Stimulated activated CD8-positive, alpha-beta memory T cell treated with anti-CD3 and anti-CD28 coated beads, Interleukin-7, amount 100 ng/mL, for 1 hour (primary cell): Measurements from ENCODE around the gene DSG4.

ENCODE experiments used
- DNase-seq, 2 donors: peaks; one replicate each; pipeline ENCODE4 v3.0.0-alpha.2; 2020; ENCODE audit warnings: low read depth in 2 of 2

DSG4 gene

GRCh38 chr18:31446854-31447253 is 70.3 kb downstream of the DSG4 start:
- DNase-seq, result no peak

- no peak for DNase-seq
Measured at GRCh38 chr18:31447530-31448191, 71.1 kb downstream of the DSG4 start, which contains the start of gene DSG3. DSG3 (plus strand) TSS chr18:31447741; CDS start chr18:31447878, 137 bp downstream.

GRCh38 chr18:31450409-31450808 is 73.8 kb downstream of the DSG4 start:
- DNase-seq, result no peak

GRCh38 chr18:31451625-31452024 is 75.0 kb downstream of the DSG4 start:
- no peak for DNase-seq

GRCh38 chr18:31454066-31454708 is 77.6 kb downstream of the DSG4 start:
- no peak for DNase-seq
